WERI-Rb-1 (cell line): Measurements from ENCODE around the gene USP3.

ENCODE experiments used
- DNase-seq: peaks from one replicate; pipeline ENCODE4 v3.0.0-alpha.2; 2020
- H3K27ac ChIP-seq: fragments of 250-450 bp; sonication (Bioruptor Pico); 2 replicates; pipeline ENCODE4 v1.5.1; 2020; ENCODE audit warnings: mild to moderate bottlenecking, moderate library complexity
- H3K27me3 ChIP-seq: fragments of 250-450 bp; sonication (Bioruptor Pico); 2 replicates; pipeline ENCODE4 v1.5.1; 2021; ENCODE audit warnings: mild to moderate bottlenecking, low read depth, moderate library complexity; ENCODE audit not compliant: insufficient read depth, severe bottlenecking
- H3K36me3 ChIP-seq: fragments of 250-450 bp; sonication (Bioruptor Pico); 2 replicates; pipeline ENCODE4 v1.5.1; 2020; ENCODE audit warnings: mild to moderate bottlenecking, moderate library complexity
- H3K4me3 ChIP-seq: 2 replicates; pipeline ENCODE4 v1.5.1; 2011; ENCODE audit warnings: low read depth, mild to moderate bottlenecking, control low read depth, low read length
- H3K9me3 ChIP-seq: fragments of 250-450 bp; sonication (Bioruptor Pico); 2 replicates; pipeline ENCODE4 v1.5.1; 2021; ENCODE audit warnings: mild to moderate bottlenecking, moderate library complexity; ENCODE audit not compliant: severe bottlenecking
- TF ChIP-seq, protein P1 (sequence below): IDR thresholded peaks from 2 replicates; pipeline ENCODE4 v1.5.1; 2011; ENCODE audit warnings: low read depth, mild to moderate bottlenecking, control low read depth, inconsistent platforms, low read length

USP3 gene

GRCh38 chr15:63503739-63504246, 600 bp upstream of the USP3 start:
- Histone ChIP-seq H3K4me3 (peak overlapping the region; percentile 66), H3K9me3 (no peaks in the 10 kb centered on the region), H3K27ac (peak overlapping the region; percentile 91), H3K36me3 (peaks cover 8% of the 10 kb centered on the region; the same call in 1 of the 2 replicates), H3K27me3 (no peaks in the 10 kb centered on the region)
- peak; percentile 61 for DNase-seq
- TF ChIP-seq, protein P1, sequence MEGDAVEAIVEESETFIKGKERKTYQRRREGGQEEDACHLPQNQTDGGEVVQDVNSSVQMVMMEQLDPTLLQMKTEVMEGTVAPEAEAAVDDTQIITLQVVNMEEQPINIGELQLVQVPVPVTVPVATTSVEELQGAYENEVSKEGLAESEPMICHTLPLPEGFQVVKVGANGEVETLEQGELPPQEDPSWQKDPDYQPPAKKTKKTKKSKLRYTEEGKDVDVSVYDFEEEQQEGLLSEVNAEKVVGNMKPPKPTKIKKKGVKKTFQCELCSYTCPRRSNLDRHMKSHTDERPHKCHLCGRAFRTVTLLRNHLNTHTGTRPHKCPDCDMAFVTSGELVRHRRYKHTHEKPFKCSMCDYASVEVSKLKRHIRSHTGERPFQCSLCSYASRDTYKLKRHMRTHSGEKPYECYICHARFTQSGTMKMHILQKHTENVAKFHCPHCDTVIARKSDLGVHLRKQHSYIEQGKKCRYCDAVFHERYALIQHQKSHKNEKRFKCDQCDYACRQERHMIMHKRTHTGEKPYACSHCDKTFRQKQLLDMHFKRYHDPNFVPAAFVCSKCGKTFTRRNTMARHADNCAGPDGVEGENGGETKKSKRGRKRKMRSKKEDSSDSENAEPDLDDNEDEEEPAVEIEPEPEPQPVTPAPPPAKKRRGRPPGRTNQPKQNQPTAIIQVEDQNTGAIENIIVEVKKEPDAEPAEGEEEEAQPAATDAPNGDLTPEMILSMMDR, result no peak

DNA sequence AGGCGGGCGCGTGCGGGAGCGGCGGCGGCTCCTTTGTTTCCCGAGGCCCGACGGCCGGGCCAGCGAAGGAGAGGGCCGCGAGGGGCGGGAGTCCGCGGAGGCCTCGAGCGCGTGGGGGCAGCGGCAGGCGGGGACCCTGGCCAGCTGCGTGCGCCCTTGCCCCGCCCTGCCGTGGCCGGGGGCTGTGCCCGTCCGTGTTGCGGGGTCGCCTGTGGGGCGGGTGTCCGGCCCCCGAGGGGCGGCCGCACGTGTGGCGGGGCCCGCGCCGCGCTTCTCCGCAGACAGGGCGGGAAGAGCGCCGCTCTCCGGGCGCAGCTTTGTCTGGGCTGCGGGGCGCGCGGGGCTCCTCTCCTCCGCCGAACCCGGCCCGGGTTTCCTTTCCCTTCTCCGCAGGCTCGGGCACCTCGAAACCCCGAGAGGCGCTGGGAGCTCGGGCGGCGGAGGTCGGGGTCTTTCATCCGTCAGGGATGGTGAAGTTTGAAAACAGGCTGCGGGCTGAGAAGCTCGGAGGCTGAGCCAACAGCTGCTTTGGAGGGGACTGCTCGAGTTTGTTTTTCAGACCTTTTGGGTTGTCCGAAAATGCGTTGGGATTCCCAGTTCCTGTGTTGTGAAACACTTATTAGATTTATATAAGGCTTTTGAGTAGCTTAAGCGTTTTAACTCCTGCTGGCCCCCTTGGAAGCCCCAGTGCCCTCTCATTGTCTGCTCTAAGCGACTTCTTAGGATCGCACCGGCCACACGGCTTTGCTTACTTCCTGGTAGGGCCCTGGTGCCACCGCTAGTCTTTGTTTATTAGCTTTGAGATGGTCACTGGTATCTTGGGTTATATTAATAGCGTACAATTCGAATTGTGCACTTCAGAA, 817 bp downstream of the USP3 start:
- DNase-seq, result peak; percentile 62
- no peaks in the 10 kb centered on the region for H3K27me3 ChIP-seq
- TF ChIP-seq, protein P1, result 0 out of 2 replicates have a peak, but pooled peaks have one; percentile 16

GRCh38 chr15:63505842-63506222, 1.4 kb downstream of the USP3 start:
- TF ChIP-seq, protein P1, result no peak
- Histone ChIP-seq H3K27ac (peak overlapping the region; percentile 96), H3K9me3 (no peaks in the 10 kb centered on the region), H3K4me3 (peak overlapping the region; percentile 94), H3K27me3 (no peaks in the 10 kb centered on the region), H3K36me3 (peaks cover 8% of the 10 kb centered on the region; the same call in 1 of the 2 replicates)
- DNase-seq, result no peak

More for the DNA sequence above, 817 bp downstream of the USP3 start:
- Histone ChIP-seq H3K27ac (peak overlapping the region; percentile 96), H3K36me3 (peaks cover 8% of the 10 kb centered on the region; the same call in 1 of the 2 replicates), H3K4me3 (peak overlapping the region; percentile 94), H3K9me3 (no peaks in the 10 kb centered on the region)

DNA sequence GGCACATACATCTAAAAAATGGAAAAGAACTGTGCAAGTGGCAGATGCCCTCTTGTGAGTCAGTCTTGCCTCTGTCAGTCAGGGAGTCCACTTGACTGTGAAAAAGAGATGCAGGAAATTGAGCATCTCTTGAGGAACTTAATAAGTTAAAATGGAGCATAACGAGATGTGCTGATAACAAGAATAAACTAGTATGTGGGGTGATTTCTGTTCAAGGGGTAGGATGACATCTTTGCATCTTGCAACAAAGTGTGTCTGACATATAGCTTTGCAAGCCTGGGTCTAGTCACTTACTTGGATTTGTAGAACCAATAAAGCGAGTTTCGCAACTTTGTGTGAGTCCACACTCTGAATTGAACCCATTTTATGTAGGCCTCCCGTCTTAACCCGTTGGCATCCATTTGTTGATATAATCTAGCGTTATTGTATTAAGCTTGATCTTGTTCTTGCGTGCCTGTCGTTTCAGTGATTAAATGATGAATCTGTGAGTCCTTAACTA, 2.2 kb downstream of the USP3 start:
- DNase-seq, result no peak
- TF ChIP-seq, protein P1, result no peak
- Histone ChIP-seq H3K9me3 (no peaks in the 10 kb centered on the region), H3K27ac (no peak overlapping the region), H3K4me3 (peak overlapping the region; percentile 94; the same call in 1 of the 2 replicates), H3K27me3 (no peaks in the 10 kb centered on the region), H3K36me3 (peaks cover 8% of the 10 kb centered on the region; the same call in 1 of the 2 replicates)

DNA sequence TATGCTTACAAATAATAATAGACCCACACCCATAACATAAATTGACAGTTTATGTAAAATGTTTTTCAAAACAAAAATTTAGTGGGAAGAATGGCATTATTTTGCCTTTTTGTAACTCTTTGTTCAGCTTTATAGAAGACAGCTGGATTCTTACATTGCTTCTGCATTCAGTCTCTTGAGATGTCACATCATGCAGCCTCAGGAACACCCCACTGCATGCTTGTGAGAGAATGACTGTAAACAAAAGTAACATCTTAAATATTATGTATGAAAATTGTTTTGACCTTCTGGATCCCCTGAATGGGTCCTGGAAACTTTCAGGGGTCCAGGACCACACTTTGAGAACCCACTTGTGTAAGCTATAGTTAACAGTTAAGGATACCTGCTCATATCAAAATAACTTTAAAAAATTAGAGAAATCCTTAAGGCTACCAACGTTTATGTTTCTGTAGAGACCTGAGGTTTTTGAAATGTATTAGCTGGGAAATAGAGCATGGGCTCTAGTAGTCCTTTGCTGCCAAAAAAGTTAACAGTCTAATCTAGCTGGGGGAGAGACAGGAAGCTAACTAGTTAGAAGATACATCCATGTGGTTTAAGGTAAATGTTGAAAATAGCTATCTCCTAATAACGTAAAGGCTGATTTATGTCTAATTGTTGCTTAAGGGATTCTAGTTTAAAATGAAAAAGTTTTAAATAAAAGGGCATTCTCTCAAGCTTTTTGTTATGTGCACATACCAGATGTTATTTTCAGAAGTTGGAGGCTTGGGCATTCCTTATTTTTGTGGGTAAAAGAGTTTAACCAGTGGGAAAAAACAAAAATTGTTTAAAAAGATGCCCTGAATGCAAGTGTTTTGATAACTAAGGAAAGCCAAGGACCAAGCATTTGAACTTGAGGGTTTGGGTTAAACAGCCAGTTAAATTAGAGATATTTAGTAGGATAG, 3.8 kb downstream of the USP3 start:
- Histone ChIP-seq H3K27ac (no peak overlapping the region), H3K27me3 (no peaks in the 10 kb centered on the region)

More for the DNA sequence above, 3.8 kb downstream of the USP3 start:
- TF ChIP-seq, protein P1, result no peak
- Histone ChIP-seq H3K36me3 (peaks cover 8% of the 10 kb centered on the region; the same call in 1 of the 2 replicates), H3K9me3 (no peaks in the 10 kb centered on the region), H3K4me3 (no peak overlapping the region)
- no peak for DNase-seq
